ENCODE results near the gene SCML2.

DNA sequence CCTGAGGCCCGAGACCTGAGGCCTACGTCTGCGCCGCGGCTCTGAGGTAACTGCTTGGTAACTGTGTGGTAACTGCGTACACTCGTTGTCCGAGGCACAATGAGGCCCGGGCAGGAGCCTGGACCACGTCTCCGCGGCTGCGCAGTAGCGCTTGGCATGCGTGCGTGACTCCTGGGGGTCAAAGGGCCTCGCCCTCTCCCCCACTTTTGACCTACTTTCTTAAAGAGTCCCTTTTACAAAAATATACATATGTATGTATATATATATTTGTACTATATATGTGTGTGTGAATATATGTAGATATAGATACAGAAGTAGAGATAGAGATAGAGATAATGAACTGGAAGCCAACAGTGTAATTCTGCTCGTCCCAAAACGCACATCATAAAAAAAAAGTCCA lies 133.7 kb downstream of the SCML2 start, which contains the start of gene BEND2:
- TF ChIP-seq, protein P1, sequence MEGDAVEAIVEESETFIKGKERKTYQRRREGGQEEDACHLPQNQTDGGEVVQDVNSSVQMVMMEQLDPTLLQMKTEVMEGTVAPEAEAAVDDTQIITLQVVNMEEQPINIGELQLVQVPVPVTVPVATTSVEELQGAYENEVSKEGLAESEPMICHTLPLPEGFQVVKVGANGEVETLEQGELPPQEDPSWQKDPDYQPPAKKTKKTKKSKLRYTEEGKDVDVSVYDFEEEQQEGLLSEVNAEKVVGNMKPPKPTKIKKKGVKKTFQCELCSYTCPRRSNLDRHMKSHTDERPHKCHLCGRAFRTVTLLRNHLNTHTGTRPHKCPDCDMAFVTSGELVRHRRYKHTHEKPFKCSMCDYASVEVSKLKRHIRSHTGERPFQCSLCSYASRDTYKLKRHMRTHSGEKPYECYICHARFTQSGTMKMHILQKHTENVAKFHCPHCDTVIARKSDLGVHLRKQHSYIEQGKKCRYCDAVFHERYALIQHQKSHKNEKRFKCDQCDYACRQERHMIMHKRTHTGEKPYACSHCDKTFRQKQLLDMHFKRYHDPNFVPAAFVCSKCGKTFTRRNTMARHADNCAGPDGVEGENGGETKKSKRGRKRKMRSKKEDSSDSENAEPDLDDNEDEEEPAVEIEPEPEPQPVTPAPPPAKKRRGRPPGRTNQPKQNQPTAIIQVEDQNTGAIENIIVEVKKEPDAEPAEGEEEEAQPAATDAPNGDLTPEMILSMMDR (IDR thresholded peaks at IDR 0.05) = no peak
- TF ChIP-seq POLR2A (IDR thresholded peaks at IDR 0.05) = no peak
